ENCODE data around the gene SETDB2.
"Not testable (repeated sequence)": the region's sequence is repeated elsewhere in the genome, so short reads cannot be mapped to it uniquely, and the experiment has no call there.

The SETDB2 gene

GRCh38 chr13:49466292-49466838 lies 22.3 kb downstream of the SETDB2 start:
- Histone ChIP-seq H3K36me3 (ENCODE audit: control insufficient read depth in 2 of 2, insufficient read depth in 2 of 2, low read length in 2 of 2) (peaks cover 17% of the 10 kb centered on the region in 2 donors), H3K4me1 (ENCODE audit: control insufficient read depth, insufficient read depth, low read length) (no peaks in the 10 kb centered on the region), H3K27me3 (ENCODE audit: control insufficient read depth in 1 of 2, insufficient read depth in 2 of 2, low read length in 2 of 2) (no peaks in the 10 kb centered on the region), H3K27ac (ENCODE audit: low read length) (no peak overlapping the region), H3K9me3 (ENCODE audit: control insufficient read depth in 2 of 2, low read length in 2 of 2) (no peaks in the 10 kb centered on the region), H3K4me3 (ENCODE audit: low read length in 2 of 2) (no peak overlapping the region), H3K9ac (ENCODE audit: low read length in 2 of 2) (no peak overlapping the region)

- Histone ChIP-seq H3K4me3 (ENCODE audit: low read length in 2 of 2) (no peak overlapping the region), H3K4me1 (ENCODE audit: control insufficient read depth, insufficient read depth, low read length) (no peaks in the 10 kb centered on the region), H3K27me3 (ENCODE audit: control insufficient read depth in 1 of 2, insufficient read depth in 2 of 2, low read length in 2 of 2) (no peaks in the 10 kb centered on the region), H3K27ac (ENCODE audit: low read length) (no peak overlapping the region), H3K9ac (ENCODE audit: low read length in 2 of 2) (no peak overlapping the region), H3K9me3 (ENCODE audit: control insufficient read depth in 2 of 2, low read length in 2 of 2) (no peaks in the 10 kb centered on the region), H3K36me3 (ENCODE audit: control insufficient read depth in 2 of 2, insufficient read depth in 2 of 2, low read length in 2 of 2) (peaks cover 14 to 19% of the 10 kb centered on the region in 2 donors)
Measured at GRCh38 chr13:49472186-49472585, 28.1 kb downstream of the SETDB2 start.

GRCh38 chr13:49476529-49476928 lies 32.5 kb downstream of the SETDB2 start:
- no peaks in the 10 kb centered on the region for H3K9me3 ChIP-seq (ENCODE audit: control insufficient read depth in 2 of 2, low read length in 2 of 2)
- H3K4me1 ChIP-seq (ENCODE audit: control insufficient read depth, insufficient read depth, low read length): no peaks in the 10 kb centered on the region
- H3K9ac ChIP-seq (ENCODE audit: low read length in 2 of 2): no peak overlapping the region
- peaks cover 21 to 28% of the 10 kb centered on the region in 2 donors for H3K36me3 ChIP-seq (ENCODE audit: control insufficient read depth in 2 of 2, insufficient read depth in 2 of 2, low read length in 2 of 2)
- no peak overlapping the region for H3K27ac ChIP-seq (ENCODE audit: low read length)
- no peak overlapping the region for H3K4me3 ChIP-seq (ENCODE audit: low read length in 2 of 2)
- H3K27me3 ChIP-seq (ENCODE audit: control insufficient read depth in 1 of 2, insufficient read depth in 2 of 2, low read length in 2 of 2): no peaks in the 10 kb centered on the region

- H3K27ac ChIP-seq (ENCODE audit: low read length): no peak overlapping the region
- no peaks in the 10 kb centered on the region for H3K4me1 ChIP-seq (ENCODE audit: control insufficient read depth, insufficient read depth, low read length)
- H3K9me3 ChIP-seq (ENCODE audit: control insufficient read depth in 2 of 2, low read length in 2 of 2): no peaks in the 10 kb centered on the region
- H3K9ac ChIP-seq (ENCODE audit: low read length in 2 of 2): no peak overlapping the region
- H3K36me3 ChIP-seq (ENCODE audit: control insufficient read depth in 2 of 2, insufficient read depth in 2 of 2, low read length in 2 of 2): peaks cover 23 to 33% of the 10 kb centered on the region in 2 donors
- no peak overlapping the region for H3K4me3 ChIP-seq (ENCODE audit: low read length in 2 of 2)
- no peaks in the 10 kb centered on the region for H3K27me3 ChIP-seq (ENCODE audit: control insufficient read depth in 1 of 2, insufficient read depth in 2 of 2, low read length in 2 of 2)
Measured at GRCh38 chr13:49481788-49482187, 37.7 kb downstream of the SETDB2 start.

GRCh38 chr13:49488563-49488962 lies 44.5 kb downstream of the SETDB2 start:
- H3K9me3 ChIP-seq (ENCODE audit: control insufficient read depth in 2 of 2, low read length in 2 of 2): no peaks in the 10 kb centered on the region
- no peak overlapping the region for H3K27ac ChIP-seq (ENCODE audit: low read length)
- no peaks in the 10 kb centered on the region for H3K4me1 ChIP-seq (ENCODE audit: control insufficient read depth, insufficient read depth, low read length)
- H3K9ac ChIP-seq (ENCODE audit: low read length in 2 of 2): no peak overlapping the region
- peaks cover 4 to 11% of the 10 kb centered on the region in 2 donors for H3K36me3 ChIP-seq (ENCODE audit: control insufficient read depth in 2 of 2, insufficient read depth in 2 of 2, low read length in 2 of 2)
- no peak overlapping the region for H3K4me3 ChIP-seq (ENCODE audit: low read length in 2 of 2)
- no peaks in the 10 kb centered on the region for H3K27me3 ChIP-seq (ENCODE audit: control insufficient read depth in 1 of 2, insufficient read depth in 2 of 2, low read length in 2 of 2)

- peaks cover 4% of the 10 kb centered on the region for H3K4me1 ChIP-seq (ENCODE audit: control insufficient read depth, insufficient read depth, low read length)
- peak overlapping the region in 1 of 2 donors; percentile 65 for H3K9ac ChIP-seq (ENCODE audit: low read length in 2 of 2)
- H3K9me3 ChIP-seq (ENCODE audit: control insufficient read depth in 2 of 2, low read length in 2 of 2): no peaks in the 10 kb centered on the region
- H3K36me3 ChIP-seq (ENCODE audit: control insufficient read depth in 2 of 2, insufficient read depth in 2 of 2, low read length in 2 of 2): no peaks in the 10 kb centered on the region
- H3K27ac ChIP-seq (ENCODE audit: low read length): peak overlapping the region; percentile 69
- H3K27me3 ChIP-seq (ENCODE audit: control insufficient read depth in 1 of 2, insufficient read depth in 2 of 2, low read length in 2 of 2): no peaks in the 10 kb centered on the region
- H3K4me3 ChIP-seq (ENCODE audit: low read length in 2 of 2): peak overlapping the region in 1 of 2 donors; percentile 79
Measured at GRCh38 chr13:49494645-49495044, 50.6 kb downstream of the SETDB2 start.

- no peaks in the 10 kb centered on the region for H3K9me3 ChIP-seq (ENCODE audit: control insufficient read depth in 2 of 2, low read length in 2 of 2)
- H3K27me3 ChIP-seq (ENCODE audit: control insufficient read depth in 1 of 2, insufficient read depth in 2 of 2, low read length in 2 of 2): no peaks in the 10 kb centered on the region
- H3K27ac ChIP-seq (ENCODE audit: low read length): peak within 1 kb of the TSS; percentile 86
- peak within 1 kb of the TSS; percentile 64 to 79 for H3K4me3 ChIP-seq (ENCODE audit: low read length in 2 of 2)
- peak within 1 kb of the TSS; percentile 75 to 80 for H3K9ac ChIP-seq (ENCODE audit: low read length in 2 of 2)
- no peaks in the 10 kb centered on the region for H3K36me3 ChIP-seq (ENCODE audit: control insufficient read depth in 2 of 2, insufficient read depth in 2 of 2, low read length in 2 of 2)
- peaks cover 4% of the 10 kb centered on the region for H3K4me1 ChIP-seq (ENCODE audit: control insufficient read depth, insufficient read depth, low read length)
Measured at GRCh38 chr13:49495783-49496762, 52.0 kb downstream of the SETDB2 start, which contains the start of gene PHF11. TSS of gene PHF11 (plus strand) at chr13:49495953. CDS start at chr13:49496002, 49 bp downstream.

- not testable (repeated sequence) for H3K36me3 ChIP-seq (ENCODE audit: control insufficient read depth in 2 of 2, insufficient read depth in 2 of 2, low read length in 2 of 2); H3K4me1 ChIP-seq (ENCODE audit: control insufficient read depth, insufficient read depth, low read length); H3K9ac ChIP-seq (ENCODE audit: low read length in 2 of 2); H3K9me3 ChIP-seq (ENCODE audit: control insufficient read depth in 2 of 2, low read length in 2 of 2); H3K27me3 ChIP-seq (ENCODE audit: control insufficient read depth in 1 of 2, insufficient read depth in 2 of 2, low read length in 2 of 2)
- peak overlapping the region in 1 of 2 donors; percentile 79 for H3K4me3 ChIP-seq (ENCODE audit: low read length in 2 of 2)
- H3K27ac ChIP-seq (ENCODE audit: low read length): peak overlapping the region; percentile 86
Measured at GRCh38 chr13:49496837-49497236, 52.8 kb downstream of the SETDB2 start.

GRCh38 chr13:49497272-49497671 lies 53.2 kb downstream of the SETDB2 start:
- Histone ChIP-seq H3K4me1 (ENCODE audit: control insufficient read depth, insufficient read depth, low read length) (peaks cover 4% of the 10 kb centered on the region), H3K9ac (ENCODE audit: low read length in 2 of 2) (no peak overlapping the region), H3K27me3 (ENCODE audit: control insufficient read depth in 1 of 2, insufficient read depth in 2 of 2, low read length in 2 of 2) (no peaks in the 10 kb centered on the region), H3K9me3 (ENCODE audit: control insufficient read depth in 2 of 2, low read length in 2 of 2) (no peaks in the 10 kb centered on the region), H3K27ac (ENCODE audit: low read length) (no peak overlapping the region), H3K36me3 (ENCODE audit: control insufficient read depth in 2 of 2, insufficient read depth in 2 of 2, low read length in 2 of 2) (no peaks in the 10 kb centered on the region), H3K4me3 (ENCODE audit: low read length in 2 of 2) (no peak overlapping the region)

- no peak overlapping the region for H3K27ac ChIP-seq (ENCODE audit: low read length)
- no peaks in the 10 kb centered on the region for H3K27me3 ChIP-seq (ENCODE audit: control insufficient read depth in 1 of 2, insufficient read depth in 2 of 2, low read length in 2 of 2)
- H3K9me3 ChIP-seq (ENCODE audit: control insufficient read depth in 2 of 2, low read length in 2 of 2): no peaks in the 10 kb centered on the region
- no peak overlapping the region for H3K4me3 ChIP-seq (ENCODE audit: low read length in 2 of 2)
- H3K4me1 ChIP-seq (ENCODE audit: control insufficient read depth, insufficient read depth, low read length): peaks cover 4% of the 10 kb centered on the region
- no peaks in the 10 kb centered on the region for H3K36me3 ChIP-seq (ENCODE audit: control insufficient read depth in 2 of 2, insufficient read depth in 2 of 2, low read length in 2 of 2)
- no peak overlapping the region for H3K9ac ChIP-seq (ENCODE audit: low read length in 2 of 2)
Measured at GRCh38 chr13:49498206-49498605, 54.1 kb downstream of the SETDB2 start.

Measured in stomach smooth muscle (tissue), 2 donors.